Endothelial cell of umbilical vein (primary cell): ENCODE data around the gene TMEM167B.

ENCODE experiments used
- CTCF ChIP-seq, 2 donors: IDR thresholded peaks; 1 replicate in 1 of 2; 2 replicates in 1 of 2; pipeline ENCODE4 v1.5.1; 2011; ENCODE audit warnings: low read length in 2 of 2, mild to moderate bottlenecking in 2 of 2, moderate library complexity in 2 of 2, control low read depth in 1 of 2, inconsistent platforms in 1 of 2, low read depth in 1 of 2; ENCODE audit not compliant: insufficient read depth in 1 of 2; ENCODE audit errors: extremely low read depth in 1 of 2
- EZH2 ChIP-seq: IDR thresholded peaks from 2 replicates; pipeline ENCODE4 v1.6.1; 2012; ENCODE audit warnings: borderline replicate concordance, low read depth, mild to moderate bottlenecking, moderate library complexity, low read length, inconsistent platforms; ENCODE audit not compliant: severe bottlenecking
- GATA2 ChIP-seq: IDR thresholded peaks from 2 replicates; pipeline ENCODE4 v1.7.0; 2011; ENCODE audit warnings: low read depth, mild to moderate bottlenecking, moderate library complexity, mixed read lengths, low read length; ENCODE audit not compliant: insufficient read length, insufficient read depth
- POLR2A ChIP-seq: IDR thresholded peaks from 2 replicates; pipeline ENCODE4 v1.6.1; 2012; ENCODE audit warnings: low read depth, mild to moderate bottlenecking, control low read depth, low read length

DNA sequence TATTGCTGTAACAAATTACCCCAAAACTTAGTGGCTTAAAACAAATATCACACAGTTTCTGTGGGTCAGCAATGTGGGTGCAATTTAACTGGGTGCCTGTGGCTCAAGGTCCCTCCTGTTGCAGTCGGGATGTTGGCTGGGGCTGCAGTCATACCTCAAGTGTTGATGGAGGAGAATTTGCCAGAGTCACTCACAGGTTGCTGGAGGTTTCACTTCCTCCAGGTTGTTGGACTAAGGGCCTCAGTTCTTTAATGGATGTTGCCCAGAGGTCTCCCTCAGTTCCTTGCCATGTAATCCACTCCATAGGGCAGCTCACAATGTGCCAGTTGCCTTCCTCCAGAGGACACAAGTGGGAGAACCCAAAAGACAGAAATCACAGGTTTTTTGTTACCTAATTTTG lies 12.2 kb upstream of the TMEM167B start:
- no peak for TF ChIP-seq EZH2
- TF ChIP-seq POLR2A, result no peak
- TF ChIP-seq CTCF (IDR thresholded peaks at IDR 0.05; ENCODE audit: extremely low read depth in 1 of 2, insufficient read depth in 1 of 2, low read depth in 1 of 2, low read length in 2 of 2), result no peak
- no peak for TF ChIP-seq GATA2
